ENCODE results near the gene CCL14.

CCL14 gene

GRCh38 chr17:35968520-35969054 is 17.9 kb downstream of the CCL14 start:
- TF ChIP-seq, protein P1, sequence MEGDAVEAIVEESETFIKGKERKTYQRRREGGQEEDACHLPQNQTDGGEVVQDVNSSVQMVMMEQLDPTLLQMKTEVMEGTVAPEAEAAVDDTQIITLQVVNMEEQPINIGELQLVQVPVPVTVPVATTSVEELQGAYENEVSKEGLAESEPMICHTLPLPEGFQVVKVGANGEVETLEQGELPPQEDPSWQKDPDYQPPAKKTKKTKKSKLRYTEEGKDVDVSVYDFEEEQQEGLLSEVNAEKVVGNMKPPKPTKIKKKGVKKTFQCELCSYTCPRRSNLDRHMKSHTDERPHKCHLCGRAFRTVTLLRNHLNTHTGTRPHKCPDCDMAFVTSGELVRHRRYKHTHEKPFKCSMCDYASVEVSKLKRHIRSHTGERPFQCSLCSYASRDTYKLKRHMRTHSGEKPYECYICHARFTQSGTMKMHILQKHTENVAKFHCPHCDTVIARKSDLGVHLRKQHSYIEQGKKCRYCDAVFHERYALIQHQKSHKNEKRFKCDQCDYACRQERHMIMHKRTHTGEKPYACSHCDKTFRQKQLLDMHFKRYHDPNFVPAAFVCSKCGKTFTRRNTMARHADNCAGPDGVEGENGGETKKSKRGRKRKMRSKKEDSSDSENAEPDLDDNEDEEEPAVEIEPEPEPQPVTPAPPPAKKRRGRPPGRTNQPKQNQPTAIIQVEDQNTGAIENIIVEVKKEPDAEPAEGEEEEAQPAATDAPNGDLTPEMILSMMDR (IDR thresholded peaks at IDR 0.05; ENCODE audit: insufficient read depth, missing control alignments): no peak
- FAIRE-seq: no peak
- DNase-seq (ENCODE audit: insufficient read length, low spot score): no peak

- no peak for DNase-seq (ENCODE audit: insufficient read length, low spot score)
- no peak for FAIRE-seq
- TF ChIP-seq, protein P1 (IDR thresholded peaks at IDR 0.05; ENCODE audit: insufficient read depth, missing control alignments): no peak
These were observed 21.3 kb downstream of the CCL14 start for GRCh38 chr17:35965272-35965671.

DNA sequence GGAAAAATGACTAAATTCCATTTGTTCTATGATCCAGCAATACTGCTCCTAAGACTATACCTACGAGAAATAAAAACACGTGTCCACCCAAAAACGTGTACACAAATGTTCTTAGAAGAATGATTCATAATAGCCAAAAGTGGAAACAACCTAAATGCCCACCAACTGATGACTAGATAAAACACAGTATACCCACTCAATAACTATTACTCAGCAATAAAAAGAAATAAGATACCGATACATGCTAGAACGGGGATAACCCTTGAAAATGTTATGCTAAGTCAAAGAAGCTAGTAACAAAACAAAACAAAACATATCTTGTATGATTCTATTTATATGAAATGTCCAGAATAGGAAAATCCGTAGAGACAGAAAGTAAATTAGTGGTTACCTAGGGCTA is 22.9 kb downstream of the CCL14 start:
- TF ChIP-seq, protein P1 (IDR thresholded peaks at IDR 0.05; ENCODE audit: insufficient read depth, missing control alignments): no peak
- DNase-seq (ENCODE audit: insufficient read length, low spot score) (no peak), FAIRE-seq (no peak)

- TF ChIP-seq, protein P1 (IDR thresholded peaks at IDR 0.05; ENCODE audit: insufficient read depth, missing control alignments): no peak
- DNase-seq (ENCODE audit: insufficient read length, low spot score) (no peak), FAIRE-seq (no peak)
These were observed 32.8 kb downstream of the CCL14 start for GRCh38 chr17:35953720-35954119.

GRCh38 chr17:35949401-35949800 is 37.1 kb downstream of the CCL14 start:
- DNase-seq (ENCODE audit: insufficient read length, low spot score): no peak
- TF ChIP-seq, protein P1 (IDR thresholded peaks at IDR 0.05; ENCODE audit: insufficient read depth, missing control alignments): no peak
- FAIRE-seq: no peak

- no peak for FAIRE-seq
These were observed 38.4 kb downstream of the CCL14 start for GRCh38 chr17:35948092-35948491.

DNA sequence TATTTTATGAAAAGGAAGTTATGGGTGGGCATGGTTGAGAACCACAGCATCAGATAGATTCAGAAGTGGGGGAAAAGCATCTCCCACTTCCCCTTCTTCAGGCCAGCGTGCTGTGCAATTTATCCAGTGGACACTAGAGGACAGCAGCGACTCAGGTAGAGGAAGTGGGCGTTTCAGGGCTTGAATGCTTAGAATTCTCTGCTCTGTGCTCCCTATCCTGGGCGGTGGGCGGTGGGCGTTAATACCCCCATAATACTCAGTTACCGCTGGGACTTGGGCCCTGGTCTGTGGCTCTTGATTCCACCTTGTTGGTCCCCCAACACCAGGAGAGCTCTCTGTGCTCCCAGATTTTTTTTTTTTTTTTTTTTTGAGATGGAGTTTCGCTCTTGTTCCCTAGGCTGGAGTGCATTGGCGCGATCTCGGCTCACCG is 39.4 kb downstream of the CCL14 start:
- FAIRE-seq: no peak
- DNase-seq (ENCODE audit: insufficient read length, low spot score): no peak
- TF ChIP-seq, protein P1 (IDR thresholded peaks at IDR 0.05; ENCODE audit: insufficient read depth, missing control alignments): peak; percentile 80

More at GRCh38 chr17:35948092-35948491, 38.4 kb downstream of the CCL14 start:
- DNase-seq (ENCODE audit: insufficient read length, low spot score): no peak
- TF ChIP-seq, protein P1 (IDR thresholded peaks at IDR 0.05; ENCODE audit: insufficient read depth, missing control alignments): no peak

Measured in D721Med (cell line).